ENCODE measurements around the gene PCAT6.

GRCh38 chr1:202837746-202838262 lies 27.1 kb downstream of the PCAT6 start:
- TF ChIP-seq CTCF (IDR thresholded peaks at IDR 0.05) (no peak), POLR2A (IDR thresholded peaks at IDR 0.05) (no peak), EP300 (IDR thresholded peaks at IDR 0.05) (no peak)
